ENCODE measurements around the gene EXOC6.

- TF ChIP-seq, protein P1, sequence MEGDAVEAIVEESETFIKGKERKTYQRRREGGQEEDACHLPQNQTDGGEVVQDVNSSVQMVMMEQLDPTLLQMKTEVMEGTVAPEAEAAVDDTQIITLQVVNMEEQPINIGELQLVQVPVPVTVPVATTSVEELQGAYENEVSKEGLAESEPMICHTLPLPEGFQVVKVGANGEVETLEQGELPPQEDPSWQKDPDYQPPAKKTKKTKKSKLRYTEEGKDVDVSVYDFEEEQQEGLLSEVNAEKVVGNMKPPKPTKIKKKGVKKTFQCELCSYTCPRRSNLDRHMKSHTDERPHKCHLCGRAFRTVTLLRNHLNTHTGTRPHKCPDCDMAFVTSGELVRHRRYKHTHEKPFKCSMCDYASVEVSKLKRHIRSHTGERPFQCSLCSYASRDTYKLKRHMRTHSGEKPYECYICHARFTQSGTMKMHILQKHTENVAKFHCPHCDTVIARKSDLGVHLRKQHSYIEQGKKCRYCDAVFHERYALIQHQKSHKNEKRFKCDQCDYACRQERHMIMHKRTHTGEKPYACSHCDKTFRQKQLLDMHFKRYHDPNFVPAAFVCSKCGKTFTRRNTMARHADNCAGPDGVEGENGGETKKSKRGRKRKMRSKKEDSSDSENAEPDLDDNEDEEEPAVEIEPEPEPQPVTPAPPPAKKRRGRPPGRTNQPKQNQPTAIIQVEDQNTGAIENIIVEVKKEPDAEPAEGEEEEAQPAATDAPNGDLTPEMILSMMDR (IDR thresholded peaks at IDR 0.05), result no peak
- no peak for TF ChIP-seq POLR2A (IDR thresholded peaks at IDR 0.05)
These were observed 182.1 kb downstream of the EXOC6 start for GRCh38 chr10:93030409-93030808.

Data from heart left ventricle (tissue), 13 donors.